NCI-H82 (cell line): Measurements from ENCODE around the gene EXOC6B.

Experiments used
- DNase-seq: peaks from one replicate; lab custom pipeline; 2025; lab: John Stamatoyannopoulos, UW

Gene EXOC6B

DNA sequence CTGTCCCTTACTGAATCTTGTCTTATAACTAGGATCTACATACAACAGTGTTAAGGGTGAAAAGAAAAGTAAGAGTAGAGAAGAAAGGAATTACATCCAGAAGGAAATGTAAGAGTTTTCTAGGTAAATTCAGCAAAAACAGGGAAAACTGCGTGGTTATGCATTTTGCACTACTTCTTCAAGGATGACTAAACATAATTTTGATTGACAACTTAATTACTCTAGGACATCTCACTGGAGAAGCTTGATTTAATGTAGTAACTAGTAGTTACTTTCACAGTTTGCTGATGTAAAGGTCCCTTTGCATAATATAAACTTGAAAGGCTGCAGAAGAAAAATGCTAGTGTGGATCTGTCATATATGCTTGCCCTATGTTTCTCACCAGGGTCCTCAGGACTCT, 464.8 kb downstream of the EXOC6B start:
- DNase-seq, result no peak

DNA sequence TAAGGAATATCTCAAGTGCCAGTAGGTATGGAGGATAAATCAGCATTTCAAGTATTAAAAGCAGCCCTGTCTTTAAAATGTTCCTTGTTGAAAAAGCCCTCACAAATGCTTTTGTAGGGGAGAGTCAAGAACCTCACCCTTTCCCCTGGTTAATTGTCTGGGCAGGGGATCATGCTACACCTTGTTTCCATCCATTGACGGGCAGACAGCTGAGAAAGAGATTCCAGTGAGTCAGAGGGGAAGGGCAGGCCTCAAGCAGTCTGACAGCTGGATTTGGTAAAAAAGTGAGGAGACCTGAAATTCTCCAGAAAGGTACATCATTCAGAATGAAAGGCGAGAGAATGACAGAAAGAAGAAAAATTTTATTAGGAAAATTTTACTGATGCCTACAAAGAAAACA, 475.0 kb downstream of the EXOC6B start:
- no peak for DNase-seq

DNA sequence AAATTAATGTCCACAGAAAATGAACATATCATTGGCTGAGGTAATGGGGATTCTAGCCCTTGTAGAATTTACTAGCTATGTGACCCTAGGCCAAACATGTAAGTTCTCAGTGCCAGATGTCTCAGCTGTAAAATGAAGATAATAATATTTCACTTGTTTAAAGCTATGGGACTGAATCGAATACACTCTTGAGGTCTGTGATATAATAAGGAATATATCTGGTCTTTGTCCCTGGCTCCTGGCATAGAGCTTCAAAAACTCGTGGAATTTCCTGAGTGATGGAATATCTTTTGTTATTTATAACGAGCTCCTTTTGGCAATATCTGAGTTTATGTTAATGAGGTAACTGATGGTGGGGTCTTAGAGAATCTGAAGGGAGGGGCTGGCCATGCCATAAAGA, 476.8 kb downstream of the EXOC6B start:
- no peak for DNase-seq

DNA sequence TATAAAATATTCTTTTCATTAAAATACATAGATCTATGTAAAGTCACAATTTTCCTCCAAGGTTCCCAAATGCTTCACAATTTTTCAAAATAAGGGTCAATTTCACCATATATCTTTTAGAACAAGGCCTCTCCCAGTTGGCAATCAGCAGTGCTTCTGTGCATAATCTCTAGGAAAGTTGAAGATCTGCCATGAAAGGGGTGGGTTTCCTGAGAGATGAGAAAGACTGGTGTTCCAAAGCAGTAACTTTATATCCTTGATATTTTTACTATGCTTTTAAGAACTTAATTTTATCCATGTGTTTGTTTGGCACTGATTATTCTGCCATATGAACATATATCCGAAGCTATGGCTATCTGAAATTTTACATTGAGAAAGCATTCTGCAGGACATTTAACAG, 478.8 kb downstream of the EXOC6B start:
- no peak for DNase-seq

DNA sequence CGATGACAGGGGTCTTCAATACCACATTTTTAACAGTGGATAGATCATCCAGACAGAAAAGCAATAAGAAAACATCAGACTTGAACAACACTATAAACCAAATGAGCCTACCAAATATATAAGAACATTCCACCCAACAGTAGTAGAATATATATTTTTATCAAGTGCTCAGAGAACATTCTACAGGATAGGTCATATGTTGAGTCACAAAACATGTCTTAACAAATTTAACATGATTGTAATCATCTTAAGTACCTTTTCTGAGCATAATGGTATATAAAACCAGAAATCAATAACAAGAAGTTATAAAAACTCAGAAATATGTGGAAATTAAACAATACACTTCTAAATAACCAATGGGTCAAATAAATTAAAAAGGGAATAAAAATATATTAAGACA, 484.2 kb downstream of the EXOC6B start:
- DNase-seq, result no peak

DNA sequence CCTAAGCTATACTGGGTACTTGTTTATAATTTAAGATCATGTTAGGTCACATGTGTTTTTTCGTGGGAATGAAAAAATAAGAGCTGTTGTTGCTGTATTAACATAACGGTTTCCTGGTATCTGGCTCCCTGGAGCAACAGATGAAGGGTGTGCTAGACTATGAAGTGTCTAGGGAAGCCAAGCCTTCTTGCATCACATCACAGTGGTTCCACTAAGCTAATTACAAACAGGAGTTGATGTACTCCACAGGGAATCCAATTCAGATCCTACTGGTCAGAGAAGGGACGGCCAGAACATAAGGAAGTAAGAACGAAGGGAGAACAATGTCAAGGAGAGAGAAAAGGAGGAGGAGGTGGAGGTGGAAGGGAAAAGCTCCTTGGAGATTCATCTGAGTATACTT, 485.2 kb downstream of the EXOC6B start:
- DNase-seq, result peak; percentile 25

DNA sequence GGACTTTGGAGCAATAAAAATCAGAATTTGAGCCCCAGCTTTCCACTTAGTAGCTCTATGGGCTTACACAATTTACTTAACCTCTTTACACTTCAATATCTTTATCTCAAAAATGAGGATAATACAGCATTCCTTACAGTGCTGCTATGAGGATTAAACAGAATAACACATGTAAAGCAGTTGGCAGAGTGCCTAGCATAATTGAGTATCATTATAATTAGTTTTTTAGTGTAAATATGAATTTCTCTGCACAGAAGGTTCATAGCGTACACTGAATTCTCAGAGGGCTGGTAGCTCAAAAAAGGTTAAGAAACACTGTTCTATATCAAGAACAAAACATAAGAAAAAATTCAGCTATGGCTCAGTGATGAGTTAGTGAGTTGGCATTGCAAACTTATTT, 487.8 kb downstream of the EXOC6B start:
- DNase-seq, result no peak

DNA sequence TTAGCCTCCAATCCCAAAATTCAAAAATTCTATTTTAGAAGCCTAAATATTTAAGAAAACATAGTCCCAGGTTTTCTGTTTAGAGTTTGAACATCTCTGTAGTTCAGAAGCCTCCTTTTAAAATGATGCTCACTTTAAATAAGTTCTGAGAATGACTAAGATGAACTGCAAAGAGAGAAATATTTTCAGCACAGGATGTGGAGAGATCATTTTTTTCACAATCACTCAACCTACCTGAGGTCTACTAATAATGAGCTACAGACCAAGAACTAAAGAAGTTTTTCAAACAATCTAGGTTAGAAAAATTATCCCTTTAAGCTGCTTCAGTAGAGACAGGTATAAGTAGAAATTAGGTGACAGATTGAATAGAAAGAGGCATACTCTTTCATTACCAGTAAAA, 493.1 kb downstream of the EXOC6B start:
- no peak for DNase-seq

DNA sequence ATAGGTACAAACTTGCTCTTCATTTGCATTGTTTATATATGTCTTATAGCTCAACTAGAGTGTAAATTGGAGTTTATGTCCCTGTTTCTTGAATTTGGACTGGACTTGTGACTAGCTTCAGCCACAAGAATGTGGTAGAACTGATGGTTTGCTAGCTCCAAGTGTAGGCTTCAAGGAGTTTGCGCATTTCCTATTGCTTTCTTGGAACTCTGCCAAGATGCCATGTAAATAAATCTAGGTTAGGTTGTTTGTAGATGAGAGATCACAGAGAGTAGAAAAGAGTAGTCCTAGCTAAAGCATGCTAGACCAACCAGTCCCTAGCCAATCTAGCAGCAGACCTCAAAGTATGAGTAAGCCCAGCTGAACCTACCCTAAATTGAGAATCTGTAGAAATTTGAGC, 495.2 kb downstream of the EXOC6B start:
- peak; percentile 55 for DNase-seq

DNA sequence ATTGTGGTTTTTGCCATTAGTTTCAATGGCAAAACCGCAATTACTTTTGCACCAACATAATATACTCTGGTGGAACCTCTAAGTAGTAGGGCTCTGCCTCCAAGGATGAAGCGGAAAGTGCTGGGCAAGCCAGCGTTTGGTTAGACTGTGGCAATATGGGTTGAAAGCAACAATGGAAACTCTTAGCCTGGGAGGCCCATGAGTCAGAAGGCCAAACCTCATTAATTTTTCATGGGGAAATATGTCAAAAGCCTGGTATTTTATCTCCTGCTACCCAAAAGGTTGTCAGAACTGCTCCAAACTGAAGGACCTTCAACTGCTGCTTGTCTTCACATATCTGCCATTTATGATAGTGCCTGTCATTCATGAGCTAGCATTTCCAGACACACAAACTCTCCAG, 499.1 kb downstream of the EXOC6B start:
- DNase-seq, result no peak

DNA sequence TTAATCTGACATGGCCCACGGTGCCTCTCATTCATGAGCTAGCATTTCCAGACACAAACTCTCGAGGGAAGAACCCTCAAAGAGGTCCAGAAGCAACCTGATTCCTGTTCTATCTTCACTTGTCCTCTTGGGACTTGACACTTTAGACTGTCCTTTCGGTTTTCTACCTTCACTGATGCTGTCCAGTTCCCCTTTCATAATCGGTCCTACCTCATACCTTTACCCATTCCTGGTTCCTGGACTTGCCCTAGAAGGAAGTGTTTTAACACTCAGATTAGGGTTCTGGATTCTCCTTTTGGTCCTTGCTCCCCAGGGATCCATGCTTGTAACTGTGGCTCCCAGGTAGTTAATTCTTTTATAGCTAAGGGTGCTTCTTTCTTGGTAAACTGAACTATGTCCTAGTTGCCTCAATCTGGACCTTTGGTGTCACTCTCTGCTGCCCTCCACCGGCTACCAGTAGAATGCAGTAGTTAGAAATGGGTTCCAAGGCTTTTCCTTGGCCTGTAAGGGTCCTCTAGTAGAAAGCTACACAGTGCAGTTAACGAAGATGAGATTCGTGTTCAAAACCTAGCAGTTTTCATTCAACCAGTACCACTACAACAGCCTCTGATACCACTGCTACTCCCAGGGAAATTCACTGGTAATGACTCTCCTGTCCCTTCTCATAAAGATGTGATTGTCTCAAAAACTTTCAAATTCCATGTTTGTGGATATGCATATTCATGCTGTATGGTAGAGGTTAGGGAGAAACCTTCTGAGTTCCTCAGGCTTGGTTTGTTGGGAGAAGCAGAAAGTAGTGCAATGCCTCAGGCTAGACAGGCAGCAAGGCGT, 500.0 kb downstream of the EXOC6B start:
- DNase-seq, result peak; percentile 41

DNA sequence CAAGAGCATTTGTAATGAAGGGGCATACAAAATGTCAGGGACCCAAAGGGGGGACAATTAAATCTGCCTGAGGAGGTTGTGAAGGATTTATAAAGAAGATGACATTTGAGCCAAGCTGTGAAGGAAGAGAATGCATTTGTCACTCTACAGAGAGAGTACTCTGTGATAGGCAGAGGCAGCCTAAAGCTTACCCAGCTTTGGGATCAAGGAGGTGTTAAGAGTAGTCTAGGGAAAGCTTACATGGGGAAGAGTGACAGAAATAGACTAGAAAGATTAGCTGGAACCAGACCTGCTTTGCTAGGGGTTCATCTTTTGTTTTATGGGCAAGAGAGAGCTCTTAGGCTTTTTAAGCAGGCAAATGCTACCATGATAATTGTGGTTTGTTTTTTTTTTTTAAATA, 509.1 kb downstream of the EXOC6B start:
- peak; percentile 72 for DNase-seq

DNA sequence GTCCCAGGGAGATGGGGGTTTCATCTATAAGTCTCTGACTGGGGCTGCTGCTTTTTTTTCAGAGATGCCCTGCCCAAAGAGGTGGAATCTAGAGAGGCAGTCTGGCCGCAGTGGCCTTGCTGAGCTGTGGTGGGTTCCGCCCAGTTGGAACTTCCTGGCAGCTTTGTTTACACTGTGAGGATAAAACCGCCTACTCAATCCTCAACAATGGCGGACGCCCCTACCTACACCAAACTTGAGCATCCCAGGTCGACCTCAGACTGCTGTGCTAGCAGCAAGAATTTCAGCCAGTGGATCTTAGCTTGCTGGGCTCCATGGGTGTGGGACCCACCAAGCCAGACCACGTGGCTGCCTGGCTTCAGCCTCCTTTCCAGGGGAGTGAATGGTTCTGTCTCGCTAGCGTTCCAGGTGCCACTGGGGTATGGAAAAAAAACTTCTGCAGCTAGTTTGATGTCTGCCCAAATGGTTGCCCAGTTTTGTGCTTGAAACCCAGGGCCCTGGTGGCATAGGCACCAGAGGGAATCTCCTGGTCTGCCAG, 525.6 kb downstream of the EXOC6B start:
- DNase-seq, result no peak

DNA sequence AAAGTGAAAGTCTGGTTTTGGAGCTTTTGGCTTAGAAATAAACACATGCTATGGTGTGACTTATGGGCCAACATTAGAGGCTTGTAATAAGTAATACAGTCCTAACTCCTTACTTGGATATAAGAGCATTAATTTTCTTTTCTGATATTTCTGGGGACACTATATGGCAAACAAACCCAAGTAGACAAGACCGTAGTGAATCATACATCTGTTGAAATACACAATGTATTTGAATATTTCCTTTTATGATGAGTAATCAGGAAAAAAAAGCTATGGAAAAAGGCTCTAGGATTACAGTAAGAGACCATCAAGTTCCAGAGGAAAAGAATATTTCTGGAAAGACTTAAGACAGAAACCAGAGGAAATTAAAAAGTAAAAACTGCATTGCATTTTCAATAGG, 532.2 kb downstream of the EXOC6B start:
- DNase-seq, result no peak

DNA sequence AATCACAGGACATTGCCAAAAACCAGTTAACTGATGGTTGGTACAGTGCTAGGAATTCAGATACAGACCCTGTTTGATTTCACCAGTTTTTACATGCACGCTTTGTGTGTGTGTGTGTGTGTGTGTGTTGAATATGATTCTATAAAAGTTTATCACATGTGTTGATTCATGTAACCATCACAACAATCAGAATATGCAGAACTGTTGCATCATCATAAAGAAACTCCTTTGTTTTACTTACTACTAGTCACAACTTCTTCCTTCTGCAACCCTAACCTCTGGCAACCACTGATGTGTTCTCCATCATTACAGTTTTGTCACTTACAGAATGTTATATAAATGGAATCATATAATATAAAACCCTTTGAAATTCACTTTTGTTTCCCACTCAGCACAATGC, 533.4 kb downstream of the EXOC6B start:
- no peak for DNase-seq

DNA sequence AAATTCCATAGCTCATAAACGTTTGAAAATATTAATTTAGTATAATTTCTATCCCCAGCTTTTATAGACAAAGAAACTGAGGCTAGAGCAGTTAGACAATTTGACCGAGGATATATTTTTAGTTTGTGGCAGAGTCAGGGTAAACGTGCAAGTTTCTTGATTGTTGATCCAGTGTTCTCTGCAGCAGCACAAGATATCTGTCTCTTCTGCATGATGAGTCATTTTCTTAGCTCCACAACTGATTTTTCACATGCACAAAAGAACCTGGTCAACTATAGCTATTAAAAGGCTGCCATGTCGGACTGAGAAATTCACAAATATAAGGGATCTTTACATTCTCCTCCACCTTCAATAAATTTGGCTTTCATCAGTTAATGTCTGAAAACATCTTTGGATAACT, 534.8 kb downstream of the EXOC6B start:
- no peak for DNase-seq

DNA sequence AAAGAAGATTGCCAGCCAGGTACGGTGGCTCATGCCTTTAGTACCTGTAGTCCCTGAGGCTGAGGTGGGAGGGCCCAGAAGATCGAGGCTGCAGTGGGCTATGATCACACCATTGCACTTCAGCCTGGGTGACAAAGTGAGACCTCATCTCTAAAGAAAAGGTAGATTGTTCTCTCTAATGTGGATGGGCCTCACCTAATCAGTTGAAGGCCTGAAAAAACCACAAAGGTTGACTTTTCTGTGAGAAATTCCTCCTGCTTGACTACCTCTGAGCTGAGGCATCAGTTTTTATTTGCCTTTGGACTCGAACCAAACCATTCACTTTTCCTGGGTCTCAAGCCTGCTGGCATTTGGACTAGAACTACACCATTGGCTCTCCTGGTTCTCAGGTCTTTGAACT, 536.1 kb downstream of the EXOC6B start:
- no peak for DNase-seq

DNA sequence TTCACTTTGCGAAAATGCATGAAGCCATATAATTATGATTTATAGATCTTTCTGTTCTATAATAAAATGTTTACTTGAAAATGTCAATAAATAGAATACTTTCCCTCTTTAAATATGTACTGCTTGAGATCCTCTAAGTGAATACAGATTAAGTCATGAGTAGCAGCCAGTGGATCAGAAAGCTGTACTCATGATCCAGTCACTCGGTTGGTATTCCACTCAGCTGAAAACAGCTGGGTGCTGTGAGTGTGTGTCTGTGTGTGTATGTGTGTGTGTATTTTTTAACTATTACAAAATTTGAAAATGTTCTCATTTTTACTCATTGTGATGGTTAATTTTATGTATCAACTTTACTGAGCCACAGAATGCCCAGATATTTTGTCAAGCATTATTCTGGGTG, 536.5 kb downstream of the EXOC6B start:
- DNase-seq, result no peak

DNA sequence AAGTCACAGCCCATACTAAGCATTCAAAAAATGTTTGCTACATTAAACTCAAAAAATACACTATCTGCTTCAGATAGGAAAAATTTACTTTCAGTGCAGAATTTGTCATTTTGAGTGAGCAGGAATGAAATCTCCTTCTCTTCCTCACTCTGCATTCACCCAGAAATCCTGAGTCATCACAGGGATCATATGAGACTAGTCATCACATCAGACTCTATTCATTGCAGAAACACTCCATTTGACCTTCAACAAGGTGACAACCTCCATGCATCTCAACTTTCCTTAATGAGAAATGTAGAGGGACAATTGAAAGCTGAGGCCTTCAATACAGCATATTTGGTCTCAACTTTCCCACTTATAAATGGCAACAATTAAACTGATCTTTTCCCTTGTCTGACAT, 547.8 kb downstream of the EXOC6B start:
- no peak for DNase-seq

DNA sequence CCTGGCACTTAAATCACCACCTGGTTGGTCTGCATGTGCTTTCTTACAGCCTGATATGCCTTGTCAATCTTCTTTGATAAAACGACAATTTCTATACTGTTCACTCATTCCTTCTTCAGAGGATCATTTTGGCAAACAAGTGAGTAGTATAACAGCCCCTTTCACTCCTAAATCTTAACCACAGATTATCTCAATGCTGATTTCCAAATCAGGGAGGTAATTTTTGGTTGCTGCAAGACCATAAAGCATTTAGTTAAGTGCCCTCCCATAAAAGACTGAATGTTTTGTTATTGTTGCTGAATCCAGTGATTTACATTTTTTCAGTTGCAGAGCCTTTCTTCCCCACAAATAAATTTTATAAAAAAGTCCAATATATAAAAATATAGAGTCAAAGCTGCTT, 549.0 kb downstream of the EXOC6B start:
- DNase-seq, result no peak

DNA sequence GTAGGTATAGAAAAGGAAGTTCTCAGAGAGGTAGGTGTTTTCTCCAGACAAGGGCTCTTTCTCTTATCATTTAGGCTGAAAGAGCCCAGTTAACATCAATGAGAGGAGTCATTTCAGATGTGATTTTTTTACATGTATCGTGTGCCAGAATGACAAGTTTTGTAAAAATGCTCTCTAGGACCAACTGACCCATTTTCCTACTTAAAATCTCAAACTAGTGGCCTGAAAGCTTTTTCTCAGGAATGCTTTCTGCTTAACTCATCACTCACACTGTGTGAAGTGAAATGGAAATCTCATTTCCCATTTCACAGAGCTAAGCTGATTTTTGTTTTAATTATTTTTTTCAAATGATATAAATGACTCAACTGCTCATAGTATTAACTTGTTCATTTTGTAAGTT, 549.5 kb downstream of the EXOC6B start:
- DNase-seq, result no peak

DNA sequence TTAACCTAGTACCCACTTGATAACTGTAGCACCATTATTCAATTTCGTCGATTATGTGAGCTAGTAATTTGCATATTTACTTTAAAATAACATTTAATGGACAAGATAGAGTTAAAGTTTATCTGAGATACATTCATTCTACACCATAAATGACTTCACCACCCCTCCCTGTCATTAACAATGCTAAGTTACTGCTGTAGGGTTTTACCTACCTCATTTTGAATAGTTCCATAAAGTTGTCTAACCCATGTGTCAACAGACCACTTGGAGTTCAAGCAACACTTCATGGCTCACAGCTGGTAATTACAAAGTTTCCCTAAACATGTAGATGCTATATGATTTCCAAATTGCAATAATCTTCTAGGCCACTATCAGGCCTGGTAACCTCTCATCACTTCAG, 550.7 kb downstream of the EXOC6B start:
- DNase-seq, result no peak

DNA sequence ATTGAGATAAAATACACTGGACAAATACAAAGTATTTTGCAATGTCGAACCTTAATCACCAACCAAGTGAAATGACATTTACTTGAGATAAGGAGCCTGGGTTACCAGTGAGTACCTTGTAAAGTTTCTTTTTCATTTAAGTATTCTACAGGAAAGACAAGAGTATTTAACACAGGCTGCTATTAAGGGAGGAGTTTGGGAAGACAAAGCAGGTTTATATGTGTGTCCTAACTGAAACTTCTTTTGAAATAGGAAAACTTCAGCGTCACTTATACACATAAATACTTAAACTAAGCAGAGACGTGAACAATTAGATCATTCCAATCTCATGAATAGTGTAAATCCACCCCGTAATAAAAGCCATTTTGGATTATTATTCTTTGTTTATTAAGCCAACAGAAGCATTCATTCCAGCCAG, 551.4 kb downstream of the EXOC6B start:
- DNase-seq, result no peak

DNA sequence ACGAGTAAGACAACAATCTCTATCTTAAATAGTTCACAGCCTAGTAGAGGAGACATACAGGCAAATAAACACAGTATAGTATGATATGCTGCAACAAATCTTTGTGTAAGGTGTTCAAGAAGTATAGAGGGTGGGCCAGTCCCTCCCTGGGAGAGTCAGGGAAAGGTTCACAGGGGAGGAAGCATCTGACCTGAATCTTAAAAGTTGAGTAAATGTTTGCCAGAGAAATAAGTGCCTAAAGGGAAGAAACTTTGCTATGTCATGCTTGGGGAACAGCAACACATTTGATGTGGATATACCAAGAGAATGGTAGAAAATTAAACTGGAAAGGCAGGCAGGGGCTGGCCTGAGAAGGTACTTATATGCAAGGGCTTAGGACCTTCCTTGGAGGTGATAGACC, 552.4 kb downstream of the EXOC6B start:
- DNase-seq, result no peak
